Measurements from ENCODE around the gene LRP2.

GRCh38 chr2:169205176-169205575, 157.2 kb downstream of the LRP2 start:
- TF ChIP-seq CTCF (IDR thresholded peaks at IDR 0.05) (no peak), POLR2A (IDR thresholded peaks at IDR 0.05) (no peak), EP300 (IDR thresholded peaks at IDR 0.05) (no peak), POLR2AphosphoS5 (IDR thresholded peaks at IDR 0.05) (no peak)

Data from stomach (tissue), 4 donors.